VCaP (cell line): ENCODE measurements around the gene KCNK18.
A peak's percentile ranks its signal among the peaks of the same experiment; 100 is the strongest.

Experiments used
- H3K27ac ChIP-seq: fragments of 450-650 bp; 2 replicates; pipeline ENCODE4 v1.5.1; 2017
- CTCF ChIP-seq: fragments of 450-650 bp; conservative IDR thresholded peaks from 2 replicates; pipeline ENCODE4 v1.5.1; 2017; ENCODE audit warnings: mild to moderate bottlenecking, moderate library complexity

The KCNK18 gene

GRCh38 chr10:117216028-117216427 lies 18.7 kb downstream of the KCNK18 start:
- no peak for TF ChIP-seq CTCF
- no peak overlapping the region for H3K27ac ChIP-seq

- H3K27ac ChIP-seq, result no peak overlapping the region
- TF ChIP-seq CTCF, result peak; percentile 94
These were observed 19.4 kb downstream of the KCNK18 start for GRCh38 chr10:117216611-117217195.

- TF ChIP-seq CTCF, result no peak
- no peak overlapping the region for H3K27ac ChIP-seq
These were observed 20.0 kb downstream of the KCNK18 start for GRCh38 chr10:117217196-117217761.

GRCh38 chr10:117218654-117219053 lies 21.4 kb downstream of the KCNK18 start:
- no peak for TF ChIP-seq CTCF
- H3K27ac ChIP-seq, result no peak overlapping the region

GRCh38 chr10:117221156-117221711 lies 23.9 kb downstream of the KCNK18 start:
- H3K27ac ChIP-seq, result no peak overlapping the region
- TF ChIP-seq CTCF, result no peak

GRCh38 chr10:117222552-117222951 lies 25.3 kb downstream of the KCNK18 start:
- no peak for TF ChIP-seq CTCF
- H3K27ac ChIP-seq, result peak overlapping the region; percentile 52

GRCh38 chr10:117222976-117223692 lies 25.8 kb downstream of the KCNK18 start:
- no peak for TF ChIP-seq CTCF
- H3K27ac ChIP-seq, result peak overlapping the region; percentile 52
